HepG2 (cell line): ENCODE results near the gene AGFG1. TPM values are rescaled to one million over a fixed set of nuclear protein-coding genes. Genes with fewer than 3 reads are reported as not detected.

Experiments used
- ATAC-seq: fragments of 200-7000 bp; cut with Tn5 transposase; 3 replicates; pipeline ENCODE4 v1.9.1; 2020; ENCODE audit warnings: mild to moderate bottlenecking, moderate library complexity
- BruUV-seq: library from RNA; stranded (reverse); fragments of 400-500 nt; replicated peaks from 2 replicates; lab custom pipeline; 2021; lab: Mats Ljungman, UMichigan
- CTCF ChIA-PET: fragments of 300-600 bp; formaldehyde crosslinking; extraction: SDS; loops from one replicate; lab custom pipeline; 2021; ENCODE audit warnings: low total read pairs, inconsistent platforms, low intra/inter-chr PET ratio; lab: Yijun Ruan, JAX
- POLR2A ChIA-PET: fragments of 350-600 bp; sonication (Branson Sonifier 250); formaldehyde crosslinking; loops from one replicate; lab custom pipeline; 2020; ENCODE audit warnings: antibody characterized with exemption, inconsistent platforms; lab: Yijun Ruan, JAX
- DNase-seq: peaks from one replicate; pipeline ENCODE4 v3.0.0-alpha.2; 2015; ENCODE audit warnings: low spot score
- FAIRE-seq: peaks from 3 replicates; lab custom pipeline; 2011; peaks lifted over from hg19 to GRCh38; lab: Jason Lieb, UNC
- H2AFZ ChIP-seq: one replicate; pipeline ENCODE4 v1.6.1; 2011; ENCODE audit warnings: low read length, inconsistent platforms
- H3K27ac ChIP-seq: fragments of 300-600 bp; 3 replicates; pipeline ENCODE4 v1.8.0; 2011; ENCODE audit warnings: mixed run types, mild to moderate bottlenecking, mixed read lengths, low read length, inconsistent platforms; ENCODE audit not compliant: insufficient read depth; ENCODE audit errors: extremely low read length
- H3K27me3 ChIP-seq, 2 experiments: fragments of 200-600 bp in 1 of 2; 2 replicates in 1 of 2; 3 replicates in 1 of 2; pipeline versions ENCODE4 v1.6.0 to v1.8.0; 2011; ENCODE audit warnings: low read length in 2 of 2, mild to moderate bottlenecking in 2 of 2, moderate library complexity in 2 of 2, inconsistent platforms in 1 of 2; ENCODE audit not compliant: insufficient read depth in 2 of 2, control insufficient read depth in 1 of 2
- H3K36me3 ChIP-seq, 2 experiments: fragments of 200-600 bp in 1 of 2; replicated peaks in 1 of 2; 2 replicates in 1 of 2; 3 replicates in 1 of 2; pipeline versions ENCODE4 v1.5.1 to v1.8.0; 2011; ENCODE audit warnings: low read length in 2 of 2, inconsistent platforms in 1 of 2; ENCODE audit not compliant: insufficient read depth in 2 of 2, control insufficient read depth in 1 of 2
- H3K4me1 ChIP-seq: 2 replicates; pipeline ENCODE4 v1.5.1; 2012; ENCODE audit warnings: low read length, inconsistent platforms; ENCODE audit not compliant: insufficient read depth
- H3K4me2 ChIP-seq: 2 replicates; pipeline ENCODE4 v1.6.0; 2011; ENCODE audit warnings: low read depth, low read length, inconsistent platforms
- H3K4me3 ChIP-seq, 3 experiments: fragments of 200-600 bp in 1 of 3; sonication (generic), shearing (Covaris generic) in 1 of 3; replicated peaks in 1 of 3; 2 replicates each; pipeline ENCODE4 v1.5.1; 2011 to 2016; ENCODE audit warnings: low read length in 3 of 3, inconsistent platforms in 2 of 3, low read depth in 2 of 3, mild to moderate bottlenecking in 2 of 3, control low read depth in 1 of 3, mixed read lengths in 1 of 3; ENCODE audit not compliant: insufficient read depth in 1 of 3
- H3K79me2 ChIP-seq: one replicate; pipeline ENCODE4 v1.6.1; 2011; ENCODE audit warnings: low read length, inconsistent platforms; ENCODE audit not compliant: insufficient read depth
- H3K9ac ChIP-seq: 2 replicates; pipeline ENCODE4 v1.6.0; 2011; ENCODE audit warnings: mild to moderate bottlenecking, low read depth, low read length, inconsistent platforms; ENCODE audit not compliant: insufficient read depth
- H3K9me3 ChIP-seq: 2 replicates; pipeline ENCODE4 v1.5.1; 2012; ENCODE audit warnings: mild to moderate bottlenecking, low read length
- H4K20me1 ChIP-seq: 2 replicates; pipeline ENCODE4 v1.6.0; 2011; ENCODE audit warnings: inconsistent platforms, mild to moderate bottlenecking, low read length, moderate library complexity; ENCODE audit not compliant: insufficient read depth
- ARNTL ChIP-seq: sonication (generic); formaldehyde crosslinking; IDR thresholded peaks from 2 replicates; pipeline ENCODE4 v1.4.0; 2020; ENCODE audit warnings: mild to moderate bottlenecking, missing genetic modification reagents
- CREB1 ChIP-seq, 2 experiments: fragments of 450-650 bp in 1 of 2; IDR thresholded peaks; 2 replicates each; pipeline ENCODE4 v1.6.1; 2016 to 2017; ENCODE audit warnings: control low read depth in 1 of 2, mild to moderate bottlenecking in 1 of 2, missing compliant biosample characterization in 1 of 2, missing genetic modification characterization in 1 of 2
- EZH2 ChIP-seq: conservative IDR thresholded peaks from 2 replicates; pipeline ENCODE4 v1.6.1; 2012; ENCODE audit warnings: mild to moderate bottlenecking, low read depth, low read length, moderate library complexity
- POGZ ChIP-seq: sonication (generic); formaldehyde crosslinking; IDR thresholded peaks from 2 replicates; pipeline ENCODE4 v1.4.0; 2020; ENCODE audit warnings: mild to moderate bottlenecking, missing genetic modification reagents
- RARA ChIP-seq: IDR thresholded peaks from 2 replicates; pipeline ENCODE4 v1.6.1; 2016; ENCODE audit warnings: missing genetic modification reagents, missing compliant biosample characterization
- TEAD3 ChIP-seq: optimal IDR thresholded peaks from 2 replicates; pipeline ENCODE3; 2016; ENCODE audit warnings: borderline replicate concordance
- XRCC5 ChIP-seq: fragments of 200-400 bp; formaldehyde crosslinking; optimal IDR thresholded peaks from 2 replicates; pipeline ENCODE3; 2017; ENCODE audit warnings: mild to moderate bottlenecking, low read length
- ZMAT3 ChIP-seq: sonication (generic); formaldehyde crosslinking; conservative IDR thresholded peaks from 2 replicates; pipeline ENCODE4 v1.7.0; 2021; ENCODE audit warnings: missing genetic modification reagents
- ZNF224 ChIP-seq: sonication (generic); formaldehyde crosslinking; IDR thresholded peaks from 2 replicates; pipeline ENCODE4 v1.5.0; 2020; ENCODE audit warnings: mild to moderate bottlenecking, missing genetic modification reagents
- ZNF232 ChIP-seq: sonication (generic); formaldehyde crosslinking; IDR thresholded peaks from 2 replicates; pipeline ENCODE4 v1.4.0; 2020; ENCODE audit warnings: missing genetic modification reagents, borderline replicate concordance
- ZNF547 ChIP-seq: sonication (generic); formaldehyde crosslinking; IDR thresholded peaks from 2 replicates; pipeline ENCODE4 v1.5.1; 2020; ENCODE audit warnings: mild to moderate bottlenecking, missing genetic modification reagents
- ZNF841 ChIP-seq: sonication (generic); formaldehyde crosslinking; IDR thresholded peaks from 2 replicates; pipeline ENCODE4 v1.8.1; 2023; ENCODE audit warnings: missing genetic modification reagents, borderline replicate concordance
- ZSCAN20 ChIP-seq: sonication (generic); formaldehyde crosslinking; IDR thresholded peaks from 2 replicates; pipeline ENCODE4 v1.4.0; 2020; ENCODE audit warnings: missing genetic modification reagents, mild to moderate bottlenecking, borderline replicate concordance
- WGBS: methylation state at CpG from one replicate; pipeline ENCODE4 v1.1.6; 2017; ENCODE audit warnings: low lambda C conversion rate; 5-methylcytosine and 5-hydroxymethylcytosine counted together
- in situ Hi-C: cut with HindIII; loops from 2 replicates; pipeline ENCODE4 v1.10.0; 2017; ENCODE audit warnings: low pct_unique_long_range_greater_than_20kb; ENCODE audit not compliant: extremely low pct_ligation_motif_present
- intact Hi-C: fragments of 100-400 bp; cut with micrococcal nuclease; formaldehyde crosslinking; loops from one replicate; pipeline ENCODE4 v1.10.0; 2022; ENCODE audit not compliant: unreplicated experiment
- polyA plus RNA-seq, 8 experiments: library from polyadenylated mRNA; depleted of rRNA in 3 of 8; stranded (reverse) in 7 of 8; unstranded in 1 of 8; fragments of >200 nt; fragmentation: Illumina TruSeq in 4 of 8; extraction: Trizol in 4 of 8; gene quantifications; 2 replicates each; pipeline versions ENCODE4 v1.2.1 to v1.2.3, GENCODE V29; 2011 to 2016; ENCODE audit warnings: low read depth in 4 of 8, missing spikeins in 1 of 8, mixed read lengths in 1 of 8; ENCODE audit not compliant: insufficient read depth in 1 of 8
- total RNA-seq, 5 experiments: library from RNA; depleted of rRNA; stranded (reverse); fragments of >200 nt; fragmentation: Illumina TruSeq; extraction: Trizol; gene quantifications; 2 replicates each; pipeline ENCODE4 v1.2.3, GENCODE V29; 2016; ENCODE audit warnings: low read depth in 1 of 5
- TF ChIP-seq, protein P1 (sequence below): sonication (generic); formaldehyde crosslinking; conservative IDR thresholded peaks from 2 replicates; pipeline ENCODE4 v1.4.0; 2020; ENCODE audit warnings: missing genetic modification reagents
- TF ChIP-seq, protein P2 (sequence below): sonication (generic); formaldehyde crosslinking; IDR thresholded peaks from 2 replicates; pipeline ENCODE4 v1.5.0; 2020; ENCODE audit warnings: mild to moderate bottlenecking, low read depth, missing genetic modification reagents, borderline replicate concordance

Gene AGFG1
- total and polyA plus RNA-seq, 2 of the 13 experiments (the other 11 are each of a cell fraction or from before 2014, with no cell fraction given): 145 to 168 TPM

DNA sequence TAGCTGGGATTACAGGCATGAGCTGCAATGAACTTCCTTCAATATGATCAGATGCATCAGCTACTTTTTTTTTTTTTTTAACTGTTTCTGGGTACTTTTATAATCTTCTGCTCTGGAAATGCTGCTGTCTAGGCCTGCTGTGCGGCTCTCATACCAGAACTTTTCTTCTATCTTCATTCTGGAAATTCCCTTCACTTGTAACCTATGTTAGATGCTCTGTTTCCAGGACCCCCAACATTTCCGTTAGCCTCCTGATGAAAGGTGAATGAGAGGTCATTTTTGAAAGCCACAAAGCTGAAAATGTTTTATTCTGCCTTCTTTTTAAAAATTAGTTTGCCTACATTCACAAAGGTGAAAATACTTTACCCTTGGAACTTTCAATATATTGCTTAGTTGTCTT is 8.6 kb downstream of the AGFG1 start:
- no peak overlapping the region for H3K27ac ChIP-seq
- BruUV-seq: no TSS peak
- POLR2A ChIA-PET: no interaction called here
- no peak for FAIRE-seq
- H3K36me3 ChIP-seq: peaks cover 0 to 4% of the 10 kb centered on the region in 2 experiments; a peak in 1 of 5 replicates
- H2AFZ ChIP-seq: no peak overlapping the region
- TF ChIP-seq EZH2 (no peak), ZNF224 (CRISPR knock-in tag) (no peak), XRCC5 (no peak), ZNF841 (no peak), ARNTL (CRISPR knock-in tag) (no peak), RARA (no peak), ZNF547 (CRISPR knock-in tag) (no peak), ZMAT3 (CRISPR knock-in tag) (no peak), TEAD3 (no peak), ZNF232 (CRISPR knock-in tag) (no peak), ZSCAN20 (CRISPR knock-in tag) (no peak), POGZ (no peak), CREB1 (IDR thresholded peaks at IDR 0.05) (no peak), CREB1 (CRISPR knock-in tag; IDR thresholded peaks at IDR 0.05) (no peak)
- TF ChIP-seq, protein P1, sequence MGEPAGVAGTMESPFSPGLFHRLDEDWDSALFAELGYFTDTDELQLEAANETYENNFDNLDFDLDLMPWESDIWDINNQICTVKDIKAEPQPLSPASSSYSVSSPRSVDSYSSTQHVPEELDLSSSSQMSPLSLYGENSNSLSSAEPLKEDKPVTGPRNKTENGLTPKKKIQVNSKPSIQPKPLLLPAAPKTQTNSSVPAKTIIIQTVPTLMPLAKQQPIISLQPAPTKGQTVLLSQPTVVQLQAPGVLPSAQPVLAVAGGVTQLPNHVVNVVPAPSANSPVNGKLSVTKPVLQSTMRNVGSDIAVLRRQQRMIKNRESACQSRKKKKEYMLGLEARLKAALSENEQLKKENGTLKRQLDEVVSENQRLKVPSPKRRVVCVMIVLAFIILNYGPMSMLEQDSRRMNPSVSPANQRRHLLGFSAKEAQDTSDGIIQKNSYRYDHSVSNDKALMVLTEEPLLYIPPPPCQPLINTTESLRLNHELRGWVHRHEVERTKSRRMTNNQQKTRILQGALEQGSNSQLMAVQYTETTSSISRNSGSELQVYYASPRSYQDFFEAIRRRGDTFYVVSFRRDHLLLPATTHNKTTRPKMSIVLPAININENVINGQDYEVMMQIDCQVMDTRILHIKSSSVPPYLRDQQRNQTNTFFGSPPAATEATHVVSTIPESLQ (CRISPR knock-in tag): no peak
- TF ChIP-seq, protein P2, sequence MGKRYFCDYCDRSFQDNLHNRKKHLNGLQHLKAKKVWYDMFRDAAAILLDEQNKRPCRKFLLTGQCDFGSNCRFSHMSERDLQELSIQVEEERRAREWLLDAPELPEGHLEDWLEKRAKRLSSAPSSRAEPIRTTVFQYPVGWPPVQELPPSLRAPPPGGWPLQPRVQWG (CRISPR knock-in tag): no peak
- no peaks in the 10 kb centered on the region for H3K27me3 ChIP-seq
- no peak overlapping the region for H3K9ac ChIP-seq
- H3K4me1 ChIP-seq: peaks cover 39% of the 10 kb centered on the region
- in situ Hi-C loops: no loop called here
- ATAC-seq: no peak
- WGBS: over 99% methylated on average over 2 of the region's 2 CpGs
- no peak overlapping the region for H3K4me3 ChIP-seq
- no peak for DNase-seq
- H4K20me1 ChIP-seq: peaks cover 62% of the 10 kb centered on the region
- H3K9me3 ChIP-seq: peaks cover 7% of the 10 kb centered on the region
- no peak overlapping the region for H3K4me2 ChIP-seq
- CTCF ChIA-PET: no interaction called here
- intact Hi-C loops: no loop called here
- H3K79me2 ChIP-seq: peaks cover 99% of the 10 kb centered on the region
